OCI-LY1 (cell line): ENCODE measurements around the gene MPP7.
A peak's percentile ranks its signal among the peaks of the same experiment; 100 is the strongest.

Experiments
- EZH2 ChIP-seq: fragments of 200-600 bp; sonication (generic), shearing (Covaris generic); IDR thresholded peaks from 2 replicates; pipeline ENCODE4 v1.8.0; 2017; ENCODE audit warnings: borderline replicate concordance, mixed run types, mild to moderate bottlenecking, antibody characterized with exemption, low read length, moderate library complexity, mixed read lengths
- TF ChIP-seq, protein P1 (sequence below): fragments of 200-600 bp; sonication (generic), shearing (Covaris generic); IDR thresholded peaks from 2 replicates; pipeline ENCODE4 v1.5.1; 2017; ENCODE audit warnings: mild to moderate bottlenecking, antibody characterized with exemption, low read length, moderate library complexity, mixed read lengths

DNA sequence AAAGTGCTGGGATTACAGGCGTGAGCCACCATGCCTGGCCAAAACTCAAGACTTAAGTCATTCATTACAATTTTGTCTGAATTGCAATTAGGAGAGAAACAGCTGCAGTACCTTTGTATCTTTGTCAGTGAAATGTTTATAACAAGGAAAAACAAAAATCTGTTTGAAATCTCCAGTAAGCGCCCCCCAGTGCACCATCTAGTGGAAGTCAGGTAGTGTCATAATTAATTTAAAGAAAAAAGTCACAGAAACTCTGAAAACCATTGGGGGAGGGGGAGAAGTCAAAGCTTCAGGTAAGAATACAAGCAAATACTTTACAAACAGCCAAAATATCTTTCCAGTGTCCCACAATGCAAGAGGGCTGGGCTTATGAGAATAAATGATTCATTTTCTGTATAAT lies 2.8 kb downstream of the MPP7 start:
- TF ChIP-seq, protein P1, sequence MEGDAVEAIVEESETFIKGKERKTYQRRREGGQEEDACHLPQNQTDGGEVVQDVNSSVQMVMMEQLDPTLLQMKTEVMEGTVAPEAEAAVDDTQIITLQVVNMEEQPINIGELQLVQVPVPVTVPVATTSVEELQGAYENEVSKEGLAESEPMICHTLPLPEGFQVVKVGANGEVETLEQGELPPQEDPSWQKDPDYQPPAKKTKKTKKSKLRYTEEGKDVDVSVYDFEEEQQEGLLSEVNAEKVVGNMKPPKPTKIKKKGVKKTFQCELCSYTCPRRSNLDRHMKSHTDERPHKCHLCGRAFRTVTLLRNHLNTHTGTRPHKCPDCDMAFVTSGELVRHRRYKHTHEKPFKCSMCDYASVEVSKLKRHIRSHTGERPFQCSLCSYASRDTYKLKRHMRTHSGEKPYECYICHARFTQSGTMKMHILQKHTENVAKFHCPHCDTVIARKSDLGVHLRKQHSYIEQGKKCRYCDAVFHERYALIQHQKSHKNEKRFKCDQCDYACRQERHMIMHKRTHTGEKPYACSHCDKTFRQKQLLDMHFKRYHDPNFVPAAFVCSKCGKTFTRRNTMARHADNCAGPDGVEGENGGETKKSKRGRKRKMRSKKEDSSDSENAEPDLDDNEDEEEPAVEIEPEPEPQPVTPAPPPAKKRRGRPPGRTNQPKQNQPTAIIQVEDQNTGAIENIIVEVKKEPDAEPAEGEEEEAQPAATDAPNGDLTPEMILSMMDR: peak; percentile 20; the same call in 1 of the 2 replicates
- TF ChIP-seq EZH2: no peak
